SKM-1 treated with dmso at 0.1 percent for 144 hours (cell line): ENCODE data around the gene IMPDH2.

Source experiments
- DNase-seq: peaks from one replicate; lab custom pipeline; 2025; ENCODE audit not compliant: unreplicated experiment; lab: John Stamatoyannopoulos, UW

The IMPDH2 gene

GRCh38 chr3:49028673-49029562, at the start of gene IMPDH2:
Gene IMPDH2 (minus strand): TSS chr3:49029398. CDS start chr3:49029350, 48 bp downstream.
- peak; percentile 86 for DNase-seq

- no peak for DNase-seq
Measured at GRCh38 chr3:49076646-49077045, 47.4 kb upstream of the IMPDH2 start.

- no peak for DNase-seq
Measured at GRCh38 chr3:49076116-49076515, 46.9 kb upstream of the IMPDH2 start.

- DNase-seq, result no peak
Measured at GRCh38 chr3:49058011-49058410, 28.8 kb upstream of the IMPDH2 start.

GRCh38 chr3:49057268-49057667, 28.1 kb upstream of the IMPDH2 start:
- no peak for DNase-seq

- no peak for DNase-seq
Measured at GRCh38 chr3:49054344-49054862, 25.2 kb upstream of the IMPDH2 start.

- DNase-seq, result no peak
Measured at GRCh38 chr3:49053543-49053942, 24.3 kb upstream of the IMPDH2 start.

GRCh38 chr3:49035281-49035680, 6.1 kb upstream of the IMPDH2 start:
- DNase-seq, result no peak

- DNase-seq, result no peak
Measured at GRCh38 chr3:49034650-49035049, 5.5 kb upstream of the IMPDH2 start.

- DNase-seq, result no peak
Measured at GRCh38 chr3:49032646-49033304, 3.6 kb upstream of the IMPDH2 start.

- no peak for DNase-seq
Measured at GRCh38 chr3:49030321-49030720, 1.1 kb upstream of the IMPDH2 start.

GRCh38 chr3:49029563-49029884, 326 bp upstream of the IMPDH2 start:
- no peak for DNase-seq

- DNase-seq, result no peak
Measured at GRCh38 chr3:49028298-49028672, 913 bp downstream of the IMPDH2 start.

- DNase-seq, result no peak
Measured at GRCh38 chr3:49027634-49028033, 1.6 kb downstream of the IMPDH2 start.

GRCh38 chr3:49026536-49026935, 2.7 kb downstream of the IMPDH2 start:
- no peak for DNase-seq

- DNase-seq, result no peak
Measured at GRCh38 chr3:49025793-49026520, 3.2 kb downstream of the IMPDH2 start.

- no peak for DNase-seq
Measured at GRCh38 chr3:49025005-49025792, 4.0 kb downstream of the IMPDH2 start.

- no peak for DNase-seq
Measured at GRCh38 chr3:49024449-49024848, 4.7 kb downstream of the IMPDH2 start.

- DNase-seq, result no peak
Measured at GRCh38 chr3:49023775-49024174, 5.4 kb downstream of the IMPDH2 start.

- no peak for DNase-seq
Measured at GRCh38 chr3:49022688-49023171, 6.5 kb downstream of the IMPDH2 start.
